SK-N-SH (cell line): ENCODE data around the gene EXOC6B. TPM values are rescaled to one million over a fixed set of nuclear protein-coding genes. Genes with fewer than 3 reads are reported as not detected.

ENCODE experiments used
- CTCF ChIA-PET: fragments of 300-600, 350-600 bp; formaldehyde crosslinking; extraction: SDS; loops from one replicate; lab custom pipeline; 2021; lab: Yijun Ruan, JAX
- POLR2A ChIA-PET: fragments of 350-600 bp; sonication (Branson Sonifier 250); formaldehyde crosslinking; extraction: SDS; loops from one replicate; lab custom pipeline; 2020; ENCODE audit warnings: antibody characterized with exemption, inconsistent platforms; lab: Yijun Ruan, JAX
- DNase-seq: peaks from one replicate; pipeline ENCODE4 v3.0.0; 2012
- H2AFZ ChIP-seq: fragments of 200-600 bp; sonication (generic); 2 replicates; pipeline ENCODE4 v1.8.1; 2016; ENCODE audit warnings: antibody characterized with exemption, mild to moderate bottlenecking, low read depth
- H3F3A ChIP-seq: fragments of 200-600 bp; sonication (generic); replicated peaks from 2 replicates; pipeline ENCODE3; 2016; ENCODE audit warnings: antibody characterized with exemption, mild to moderate bottlenecking; ENCODE audit not compliant: insufficient read depth
- H3K27ac ChIP-seq, 2 experiments: fragments of 200-500 bp in 1 of 2; fragments of 200-600 bp in 1 of 2; sonication (Bioruptor generic) in 1 of 2; sonication (generic), shearing (Covaris generic) in 1 of 2; 2 replicates each; pipeline versions ENCODE4 v1.5.1 to v1.6.1; 2014 to 2016; ENCODE audit warnings: low read depth in 2 of 2, inconsistent platforms in 1 of 2, low read length in 1 of 2, mild to moderate bottlenecking in 1 of 2, mixed read lengths in 1 of 2
- H3K27me3 ChIP-seq: fragments of 200-600 bp; sonication (generic), shearing (Covaris generic); 2 replicates; pipeline ENCODE4 v1.6.1; 2016; ENCODE audit warnings: mixed run types; ENCODE audit not compliant: insufficient read depth
- H3K36me3 ChIP-seq, 2 experiments: fragments of 200-500 bp in 1 of 2; fragments of 200-600 bp in 1 of 2; sonication (Bioruptor generic) in 1 of 2; sonication (generic) in 1 of 2; replicated peaks in 1 of 2; 2 replicates each; pipeline versions ENCODE3 to v1.5.1; 2014 to 2016; ENCODE audit warnings: low read length in 1 of 2, mild to moderate bottlenecking in 1 of 2; ENCODE audit not compliant: insufficient read depth in 2 of 2, control insufficient read depth in 1 of 2
- H3K4me1 ChIP-seq, 2 experiments: fragments of 200-500 bp in 1 of 2; fragments of 200-600 bp in 1 of 2; sonication (Bioruptor generic) in 1 of 2; sonication (generic), shearing (Covaris generic) in 1 of 2; 2 replicates each; pipeline versions ENCODE4 v1.5.1 to v1.6.1; 2014 to 2016; ENCODE audit warnings: low read depth in 1 of 2, low read length in 1 of 2, mixed run types in 1 of 2; ENCODE audit not compliant: insufficient read depth in 2 of 2, control insufficient read depth in 1 of 2
- H3K4me2 ChIP-seq: fragments of 200-600 bp; sonication (generic), shearing (Covaris generic); 2 replicates; pipeline ENCODE4 v1.6.1; 2017; ENCODE audit warnings: mixed run types
- H3K4me3 ChIP-seq, 2 experiments: fragments of 200-500 bp in 1 of 2; fragments of 200-600 bp in 1 of 2; sonication (Bioruptor generic) in 1 of 2; sonication (generic), shearing (Covaris generic) in 1 of 2; 2 replicates each; pipeline versions ENCODE4 v1.5.1 to v1.8.1; 2014 to 2016; ENCODE audit warnings: low read depth in 2 of 2, inconsistent platforms in 1 of 2, low read length in 1 of 2, mild to moderate bottlenecking in 1 of 2, mixed read lengths in 1 of 2, moderate library complexity in 1 of 2
- H3K79me2 ChIP-seq: fragments of 200-600 bp; sonication (generic); 2 replicates; pipeline ENCODE4 v1.8.1; 2017; ENCODE audit warnings: mild to moderate bottlenecking; ENCODE audit not compliant: insufficient read depth
- H3K9ac ChIP-seq: fragments of 200-600 bp; sonication (generic); 2 replicates; pipeline ENCODE4 v1.6.1; 2017; ENCODE audit warnings: mixed run types
- H3K9me2 ChIP-seq: fragments of 200-600 bp; sonication (generic); 2 replicates; pipeline ENCODE4 v1.6.1; 2017; ENCODE audit warnings: mixed run types
- H3K9me3 ChIP-seq: fragments of 200-600 bp; sonication (generic); 2 replicates; pipeline ENCODE4 v1.6.1; 2017; ENCODE audit warnings: mixed run types, mild to moderate bottlenecking, moderate library complexity
- H4K20me1 ChIP-seq: fragments of 200-600 bp; sonication (generic); 2 replicates; pipeline ENCODE4 v1.6.1; 2017; ENCODE audit warnings: mild to moderate bottlenecking, mixed run types; ENCODE audit not compliant: insufficient read depth
- EZH2phosphoT487 ChIP-seq: fragments of 200-600 bp; sonication (generic); IDR thresholded peaks from 2 replicates; pipeline ENCODE4 v1.6.1; 2017; ENCODE audit warnings: low read depth, mixed run types, mild to moderate bottlenecking, antibody characterized with exemption, moderate library complexity, borderline replicate concordance
- FOSL2 ChIP-seq: IDR thresholded peaks from 2 replicates; pipeline ENCODE4 v1.4.0; 2012; ENCODE audit warnings: low read depth, mild to moderate bottlenecking, moderate library complexity, borderline replicate concordance
- JUND ChIP-seq: IDR thresholded peaks from 2 replicates; pipeline ENCODE4 v1.4.0; 2012
- MEF2A ChIP-seq: IDR thresholded peaks from 2 replicates; pipeline ENCODE4 v1.4.0; 2012; ENCODE audit warnings: low read depth, borderline replicate concordance
- MXI1 ChIP-seq: IDR thresholded peaks from 2 replicates; pipeline ENCODE4 v1.6.1; 2012; ENCODE audit warnings: mild to moderate bottlenecking, low read depth, low read length, improper control_type of control experiment
- POLR2AphosphoS5 ChIP-seq: IDR thresholded peaks from 2 replicates; pipeline ENCODE4 v1.6.1; 2012; ENCODE audit warnings: low read depth, low read length
- TEAD4 ChIP-seq: IDR thresholded peaks from 2 replicates; pipeline ENCODE4 v1.4.0; 2012; ENCODE audit warnings: mild to moderate bottlenecking, borderline replicate concordance; ENCODE audit not compliant: insufficient read depth
- WGBS: methylation state at CpG from one replicate; pipeline ENCODE4 v1.1.6; 2017; ENCODE audit warnings: low lambda C conversion rate; 5-methylcytosine and 5-hydroxymethylcytosine counted together
- polyA plus RNA-seq, 3 experiments: library from polyadenylated mRNA; depleted of rRNA; stranded (reverse); fragments of >200 nt; gene quantifications; 2 replicates each; pipeline ENCODE4 v1.2.3, GENCODE V29; 2012
- TF ChIP-seq, protein P1 (sequence below): IDR thresholded peaks from 2 replicates; pipeline ENCODE4 v1.6.1; 2012; ENCODE audit warnings: mild to moderate bottlenecking, low read depth, low read length, moderate library complexity
- TF ChIP-seq, protein P2 (sequence below): IDR thresholded peaks from 2 replicates; pipeline ENCODE4 v1.4.0; 2012; ENCODE audit warnings: low read depth
- TF ChIP-seq, protein P3 (sequence below): fragments of 150-350 bp; IDR thresholded peaks from 2 replicates; pipeline ENCODE4 v1.6.1; 2017; ENCODE audit warnings: antibody characterized with exemption, low read length, low read depth, borderline replicate concordance
- TF ChIP-seq, protein P4 (sequence below): fragments of 150-350 bp; IDR thresholded peaks from 2 replicates; pipeline ENCODE4 v1.6.1; 2016; ENCODE audit warnings: mild to moderate bottlenecking, low read depth, low read length

Gene EXOC6B
- polyA plus RNA-seq, 1 of the 3 experiments (the other 2 are of a cell fraction): 7.4 TPM

DNA sequence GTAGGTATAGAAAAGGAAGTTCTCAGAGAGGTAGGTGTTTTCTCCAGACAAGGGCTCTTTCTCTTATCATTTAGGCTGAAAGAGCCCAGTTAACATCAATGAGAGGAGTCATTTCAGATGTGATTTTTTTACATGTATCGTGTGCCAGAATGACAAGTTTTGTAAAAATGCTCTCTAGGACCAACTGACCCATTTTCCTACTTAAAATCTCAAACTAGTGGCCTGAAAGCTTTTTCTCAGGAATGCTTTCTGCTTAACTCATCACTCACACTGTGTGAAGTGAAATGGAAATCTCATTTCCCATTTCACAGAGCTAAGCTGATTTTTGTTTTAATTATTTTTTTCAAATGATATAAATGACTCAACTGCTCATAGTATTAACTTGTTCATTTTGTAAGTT, 549.5 kb downstream of the EXOC6B start:
- WGBS: 74% methylated on average over 1 of the region's 1 CpG

More for the DNA sequence above, 549.5 kb downstream of the EXOC6B start:
- Histone ChIP-seq H3K27me3 (no peaks in the 10 kb centered on the region), H3K9ac (no peak overlapping the region), H3K79me2 (no peaks in the 10 kb centered on the region), H3K4me2 (no peak overlapping the region), H3K9me2 (no peaks in the 10 kb centered on the region), H3K4me1 (peaks cover 10 to 33% of the 10 kb centered on the region in 2 experiments; a peak in 3 of 4 replicates), H4K20me1 (no peaks in the 10 kb centered on the region), H2AFZ (no peak overlapping the region), H3K27ac (peak overlapping the region in 1 of 2 experiments; percentile 23; a peak in 2 of 4 replicates), H3K36me3 (no peaks in the 10 kb centered on the region), H3K4me3 (no peak overlapping the region), H3F3A (no peaks in the 10 kb centered on the region), H3K9me3 (no peaks in the 10 kb centered on the region)
- no peak for DNase-seq
- CTCF ChIA-PET: interaction anchor here (0.6 kb wide), 1 partner anchor 42 kb away, joined by 3 read pairs; no protein-coding TSS in a partner anchor
- TF ChIP-seq, protein P1, sequence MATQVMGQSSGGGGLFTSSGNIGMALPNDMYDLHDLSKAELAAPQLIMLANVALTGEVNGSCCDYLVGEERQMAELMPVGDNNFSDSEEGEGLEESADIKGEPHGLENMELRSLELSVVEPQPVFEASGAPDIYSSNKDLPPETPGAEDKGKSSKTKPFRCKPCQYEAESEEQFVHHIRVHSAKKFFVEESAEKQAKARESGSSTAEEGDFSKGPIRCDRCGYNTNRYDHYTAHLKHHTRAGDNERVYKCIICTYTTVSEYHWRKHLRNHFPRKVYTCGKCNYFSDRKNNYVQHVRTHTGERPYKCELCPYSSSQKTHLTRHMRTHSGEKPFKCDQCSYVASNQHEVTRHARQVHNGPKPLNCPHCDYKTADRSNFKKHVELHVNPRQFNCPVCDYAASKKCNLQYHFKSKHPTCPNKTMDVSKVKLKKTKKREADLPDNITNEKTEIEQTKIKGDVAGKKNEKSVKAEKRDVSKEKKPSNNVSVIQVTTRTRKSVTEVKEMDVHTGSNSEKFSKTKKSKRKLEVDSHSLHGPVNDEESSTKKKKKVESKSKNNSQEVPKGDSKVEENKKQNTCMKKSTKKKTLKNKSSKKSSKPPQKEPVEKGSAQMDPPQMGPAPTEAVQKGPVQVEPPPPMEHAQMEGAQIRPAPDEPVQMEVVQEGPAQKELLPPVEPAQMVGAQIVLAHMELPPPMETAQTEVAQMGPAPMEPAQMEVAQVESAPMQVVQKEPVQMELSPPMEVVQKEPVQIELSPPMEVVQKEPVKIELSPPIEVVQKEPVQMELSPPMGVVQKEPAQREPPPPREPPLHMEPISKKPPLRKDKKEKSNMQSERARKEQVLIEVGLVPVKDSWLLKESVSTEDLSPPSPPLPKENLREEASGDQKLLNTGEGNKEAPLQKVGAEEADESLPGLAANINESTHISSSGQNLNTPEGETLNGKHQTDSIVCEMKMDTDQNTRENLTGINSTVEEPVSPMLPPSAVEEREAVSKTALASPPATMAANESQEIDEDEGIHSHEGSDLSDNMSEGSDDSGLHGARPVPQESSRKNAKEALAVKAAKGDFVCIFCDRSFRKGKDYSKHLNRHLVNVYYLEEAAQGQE: no peak
- TF ChIP-seq TEAD4 (no peak), FOSL2 (no peak), MXI1 (no peak), JUND (no peak), POLR2AphosphoS5 (no peak), MEF2A (no peak), EZH2phosphoT487 (no peak)
- TF ChIP-seq, protein P2, sequence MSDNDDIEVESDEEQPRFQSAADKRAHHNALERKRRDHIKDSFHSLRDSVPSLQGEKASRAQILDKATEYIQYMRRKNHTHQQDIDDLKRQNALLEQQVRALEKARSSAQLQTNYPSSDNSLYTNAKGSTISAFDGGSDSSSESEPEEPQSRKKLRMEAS: no peak
- TF ChIP-seq, protein P3, sequence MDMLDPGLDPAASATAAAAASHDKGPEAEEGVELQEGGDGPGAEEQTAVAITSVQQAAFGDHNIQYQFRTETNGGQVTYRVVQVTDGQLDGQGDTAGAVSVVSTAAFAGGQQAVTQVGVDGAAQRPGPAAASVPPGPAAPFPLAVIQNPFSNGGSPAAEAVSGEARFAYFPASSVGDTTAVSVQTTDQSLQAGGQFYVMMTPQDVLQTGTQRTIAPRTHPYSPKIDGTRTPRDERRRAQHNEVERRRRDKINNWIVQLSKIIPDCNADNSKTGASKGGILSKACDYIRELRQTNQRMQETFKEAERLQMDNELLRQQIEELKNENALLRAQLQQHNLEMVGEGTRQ: no peak
- TF ChIP-seq, protein P4, sequence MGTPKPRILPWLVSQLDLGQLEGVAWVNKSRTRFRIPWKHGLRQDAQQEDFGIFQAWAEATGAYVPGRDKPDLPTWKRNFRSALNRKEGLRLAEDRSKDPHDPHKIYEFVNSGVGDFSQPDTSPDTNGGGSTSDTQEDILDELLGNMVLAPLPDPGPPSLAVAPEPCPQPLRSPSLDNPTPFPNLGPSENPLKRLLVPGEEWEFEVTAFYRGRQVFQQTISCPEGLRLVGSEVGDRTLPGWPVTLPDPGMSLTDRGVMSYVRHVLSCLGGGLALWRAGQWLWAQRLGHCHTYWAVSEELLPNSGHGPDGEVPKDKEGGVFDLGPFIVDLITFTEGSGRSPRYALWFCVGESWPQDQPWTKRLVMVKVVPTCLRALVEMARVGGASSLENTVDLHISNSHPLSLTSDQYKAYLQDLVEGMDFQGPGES: no peak
- POLR2A ChIA-PET: no interaction called here
